Omental fat pad (tissue), 4 donors: ENCODE data around the gene LBHD2. TPM values are rescaled to one million over a fixed set of nuclear protein-coding genes. Genes with fewer than 3 reads are reported as not detected.

Source experiments
- ATAC-seq: fragments of 150-250 bp; one replicate; pipeline ENCODE4 v1.9.1; 2016; ENCODE audit warnings: mild to moderate bottlenecking, moderate library complexity; ENCODE audit not compliant: low FRiP score
- DNase-seq: peaks from one replicate; pipeline ENCODE4 v3.0.0-alpha.2; 2019; ENCODE audit warnings: low spot score
- CTCF ChIP-seq, 3 donors: fragments of 450-650 bp; IDR thresholded peaks; one replicate each; pipeline ENCODE4 v1.5.1; 2016 to 2017; ENCODE audit warnings: antibody characterized with exemption in 3 of 3, mild to moderate bottlenecking in 3 of 3, moderate library complexity in 2 of 3
- total RNA-seq, 4 donors: library from RNA; depleted of rRNA; stranded (reverse); fragments of >200 nt; gene quantifications; one replicate each; pipeline ENCODE4 v1.1.0, GENCODE V29; 2016

Gene LBHD2
- total RNA-seq, 4 donors from 2014 or later = 6.3 TPM; not detected in 3

GRCh38 chr14:103101963-103102688, 18.1 kb downstream of the LBHD2 start:
- no peak for TF ChIP-seq CTCF (IDR thresholded peaks at IDR 0.05)
- no peak for ATAC-seq

GRCh38 chr14:103102689-103103260, 18.8 kb downstream of the LBHD2 start:
- TF ChIP-seq CTCF (IDR thresholded peaks at IDR 0.05) = no peak
- ATAC-seq = no peak
- DNase-seq = no peak

More at GRCh38 chr14:103101963-103102688, 18.1 kb downstream of the LBHD2 start:
- DNase-seq = no peak

- TF ChIP-seq CTCF (IDR thresholded peaks at IDR 0.05) = no peak
- ATAC-seq (peak; percentile 24), DNase-seq (no peak)
Observed at GRCh38 chr14:103103461-103104388, 19.7 kb downstream of the LBHD2 start.

GRCh38 chr14:103104389-103104653, 20.3 kb downstream of the LBHD2 start:
- ATAC-seq = no peak
- no peak for DNase-seq
- TF ChIP-seq CTCF (IDR thresholded peaks at IDR 0.05) = no peak

GRCh38 chr14:103104654-103105452, 20.8 kb downstream of the LBHD2 start:
- peak in 2 of 3 donors; percentile 75 to 80 for TF ChIP-seq CTCF (IDR thresholded peaks at IDR 0.05)
- DNase-seq (no peak), ATAC-seq (peak; percentile 48)

- no peak for DNase-seq
- no peak for ATAC-seq
- no peak for TF ChIP-seq CTCF (IDR thresholded peaks at IDR 0.05)
Observed at GRCh38 chr14:103105580-103106150, 21.7 kb downstream of the LBHD2 start.
